Measurements from ENCODE around the gene PIGZ.
A peak's percentile ranks its signal among the peaks of the same experiment; 100 is the strongest.
"Not testable (repeated sequence)": the region's sequence is repeated elsewhere in the genome, so short reads cannot be mapped to it uniquely, and the experiment has no call there.

PIGZ gene

DNA sequence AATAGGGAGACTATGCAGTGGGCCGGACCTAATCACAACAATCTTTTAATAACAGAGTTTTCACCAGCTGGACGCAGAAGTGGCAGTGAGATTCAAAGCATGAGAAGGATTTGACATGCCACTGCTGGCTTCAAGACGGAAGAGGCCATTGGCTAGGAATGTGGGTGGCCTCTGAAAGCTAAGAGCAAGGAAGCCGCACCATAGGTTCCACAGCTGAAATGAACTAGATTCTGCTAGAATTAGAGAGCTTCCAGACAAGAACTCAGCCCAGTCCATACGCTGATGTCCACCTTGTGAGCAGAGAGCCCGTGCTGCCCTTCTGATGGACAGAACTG, 19.4 kb downstream of the PIGZ start:
- H3K27ac ChIP-seq (ENCODE audit: low read depth, low read length), result no peak overlapping the region
- no peaks in the 10 kb centered on the region for H3K4me1 ChIP-seq (ENCODE audit: control insufficient read depth in 1 of 2, insufficient read depth in 2 of 2, low read length in 2 of 2)
- H3K4me3 ChIP-seq (ENCODE audit: low read depth in 1 of 2, low read length in 2 of 2), result no peak overlapping the region
- no peak overlapping the region for H3K9ac ChIP-seq (ENCODE audit: low read depth in 1 of 2, low read length in 2 of 2)
- H3K27me3 ChIP-seq (ENCODE audit: control insufficient read depth in 1 of 2, insufficient read depth in 2 of 2, low read length in 2 of 2), result no peaks in the 10 kb centered on the region
- peaks cover 0 to 4% of the 10 kb centered on the region in 2 donors for H3K36me3 ChIP-seq (ENCODE audit: control insufficient read depth in 1 of 2, insufficient read depth in 2 of 2, low read length in 2 of 2)
- no peaks in the 10 kb centered on the region for H3K9me3 ChIP-seq (ENCODE audit: control insufficient read depth in 1 of 2, low read length in 2 of 2)

DNA sequence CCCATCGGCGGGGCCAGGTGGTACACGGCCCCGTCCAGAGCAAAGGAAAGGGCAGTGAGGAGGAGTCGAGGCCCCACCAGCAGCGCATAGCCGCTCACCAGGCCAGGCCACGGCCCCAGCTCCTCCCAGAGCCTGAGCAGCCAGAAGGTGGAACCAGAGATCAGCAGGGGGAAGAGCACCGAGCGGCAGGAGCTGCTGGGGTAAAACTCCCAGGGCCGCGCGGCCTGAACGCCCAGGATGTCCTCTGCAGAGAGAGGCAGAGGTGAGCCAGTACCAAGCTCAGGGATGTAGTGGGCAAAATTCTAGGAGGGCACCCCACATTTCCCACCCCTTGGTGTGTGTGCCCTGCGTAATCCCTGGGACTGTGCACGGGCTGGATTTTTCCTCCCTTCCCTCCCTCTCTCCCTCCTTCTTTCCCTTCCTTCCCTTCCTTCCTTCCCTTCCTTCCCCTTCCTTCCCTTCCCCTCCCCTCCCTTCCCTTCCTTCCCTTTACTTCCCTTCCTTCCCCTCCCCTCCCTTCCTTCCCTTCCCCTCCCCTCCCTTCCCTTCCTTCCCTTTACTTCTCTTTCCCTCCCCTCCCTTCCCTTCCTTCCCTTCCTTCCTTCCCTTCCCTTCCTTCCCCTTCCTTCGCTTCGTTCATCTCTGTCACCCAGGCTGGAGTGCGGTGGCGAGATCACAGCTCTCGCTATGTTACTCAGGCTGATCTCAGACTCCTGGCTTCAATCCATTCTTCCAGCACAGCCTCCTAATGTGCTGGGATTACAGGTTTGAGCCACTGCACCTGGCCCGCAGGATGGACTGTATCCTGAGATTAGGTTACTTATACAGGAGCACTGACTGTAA, 20.0 kb downstream of the PIGZ start:
- no peak overlapping the region for H3K9ac ChIP-seq (ENCODE audit: low read depth in 1 of 2, low read length in 2 of 2)
- peaks cover 0 to 4% of the 10 kb centered on the region in 2 donors for H3K36me3 ChIP-seq (ENCODE audit: control insufficient read depth in 1 of 2, insufficient read depth in 2 of 2, low read length in 2 of 2)
- no peaks in the 10 kb centered on the region for H3K9me3 ChIP-seq (ENCODE audit: control insufficient read depth in 1 of 2, low read length in 2 of 2)
- no peak overlapping the region for H3K27ac ChIP-seq (ENCODE audit: low read depth, low read length)
- H3K27me3 ChIP-seq (ENCODE audit: control insufficient read depth in 1 of 2, insufficient read depth in 2 of 2, low read length in 2 of 2), result no peaks in the 10 kb centered on the region
- no peak overlapping the region for H3K4me3 ChIP-seq (ENCODE audit: low read depth in 1 of 2, low read length in 2 of 2)
- peaks cover 2 to 4% of the 10 kb centered on the region in 2 donors for H3K4me1 ChIP-seq (ENCODE audit: control insufficient read depth in 1 of 2, insufficient read depth in 2 of 2, low read length in 2 of 2)

DNA sequence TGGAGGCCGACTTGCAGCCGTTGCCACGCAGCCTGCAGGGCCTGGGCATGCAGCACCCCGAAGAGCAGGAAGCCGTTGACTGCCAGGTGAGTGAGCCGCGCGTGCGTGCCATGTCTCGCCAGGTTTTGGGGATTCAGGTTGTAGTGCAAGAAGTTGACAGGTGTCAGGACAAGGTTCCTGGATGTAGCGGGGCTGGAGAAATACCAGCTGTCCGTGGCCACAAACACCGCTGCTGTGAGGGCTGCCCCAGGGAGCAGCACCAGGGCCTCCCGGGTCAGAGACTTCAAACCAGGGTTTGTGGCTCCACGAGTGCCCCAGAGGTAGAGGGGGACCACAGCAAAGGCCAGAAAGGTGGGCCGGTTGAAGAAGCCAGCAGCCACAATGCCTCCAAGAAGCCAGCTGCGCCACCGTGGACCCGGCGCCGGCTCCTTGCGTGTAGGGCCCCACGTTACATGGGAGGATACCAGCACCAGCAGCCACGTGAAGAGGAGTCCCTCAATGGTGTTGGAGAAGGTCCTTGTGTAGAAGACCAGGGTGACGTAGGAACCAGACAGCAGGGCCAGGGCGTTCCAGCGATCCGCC, 20.7 kb downstream of the PIGZ start:
- peaks cover 9 to 10% of the 10 kb centered on the region in 2 donors for H3K4me1 ChIP-seq (ENCODE audit: control insufficient read depth in 1 of 2, insufficient read depth in 2 of 2, low read length in 2 of 2)
- H3K9me3 ChIP-seq (ENCODE audit: control insufficient read depth in 1 of 2, low read length in 2 of 2), result no peaks in the 10 kb centered on the region
- peaks cover 0 to 4% of the 10 kb centered on the region in 2 donors for H3K36me3 ChIP-seq (ENCODE audit: control insufficient read depth in 1 of 2, insufficient read depth in 2 of 2, low read length in 2 of 2)
- H3K9ac ChIP-seq (ENCODE audit: low read depth in 1 of 2, low read length in 2 of 2), result no peak overlapping the region
- H3K4me3 ChIP-seq (ENCODE audit: low read depth in 1 of 2, low read length in 2 of 2), result no peak overlapping the region
- H3K27ac ChIP-seq (ENCODE audit: low read depth, low read length), result no peak overlapping the region
- H3K27me3 ChIP-seq (ENCODE audit: control insufficient read depth in 1 of 2, insufficient read depth in 2 of 2, low read length in 2 of 2), result no peaks in the 10 kb centered on the region

- no peaks in the 10 kb centered on the region for H3K9me3 ChIP-seq (ENCODE audit: control insufficient read depth in 1 of 2, low read length in 2 of 2)
- no peak overlapping the region for H3K9ac ChIP-seq (ENCODE audit: low read depth in 1 of 2, low read length in 2 of 2)
- no peaks in the 10 kb centered on the region for H3K27me3 ChIP-seq (ENCODE audit: control insufficient read depth in 1 of 2, insufficient read depth in 2 of 2, low read length in 2 of 2)
- peaks cover 10% of the 10 kb centered on the region in 2 donors for H3K4me1 ChIP-seq (ENCODE audit: control insufficient read depth in 1 of 2, insufficient read depth in 2 of 2, low read length in 2 of 2)
- H3K36me3 ChIP-seq (ENCODE audit: control insufficient read depth in 1 of 2, insufficient read depth in 2 of 2, low read length in 2 of 2), result peaks cover 0 to 4% of the 10 kb centered on the region in 2 donors
- H3K4me3 ChIP-seq (ENCODE audit: low read depth in 1 of 2, low read length in 2 of 2), result no peak overlapping the region
- no peak overlapping the region for H3K27ac ChIP-seq (ENCODE audit: low read depth, low read length)
Observed at GRCh38 chr3:196947136-196947859, 21.3 kb downstream of the PIGZ start.

GRCh38 chr3:196944037-196944790, 24.4 kb downstream of the PIGZ start:
- H3K36me3 ChIP-seq (ENCODE audit: control insufficient read depth in 1 of 2, insufficient read depth in 2 of 2, low read length in 2 of 2); H3K27me3 ChIP-seq (ENCODE audit: control insufficient read depth in 1 of 2, insufficient read depth in 2 of 2, low read length in 2 of 2); H3K9me3 ChIP-seq (ENCODE audit: control insufficient read depth in 1 of 2, low read length in 2 of 2); H3K9ac ChIP-seq (ENCODE audit: low read depth in 1 of 2, low read length in 2 of 2); H3K27ac ChIP-seq (ENCODE audit: low read depth, low read length): not testable (repeated sequence)
- Histone ChIP-seq H3K4me3 (ENCODE audit: low read depth in 1 of 2, low read length in 2 of 2) (peak overlapping the region in 1 of 2 donors; percentile 99), H3K4me1 (ENCODE audit: control insufficient read depth in 1 of 2, insufficient read depth in 2 of 2, low read length in 2 of 2) (peaks cover 16 to 20% of the 10 kb centered on the region in 2 donors)

- Histone ChIP-seq H3K27me3 (ENCODE audit: control insufficient read depth in 1 of 2, insufficient read depth in 2 of 2, low read length in 2 of 2) (no peaks in the 10 kb centered on the region), H3K4me3 (ENCODE audit: low read depth in 1 of 2, low read length in 2 of 2) (peak overlapping the region; percentile 99), H3K27ac (ENCODE audit: low read depth, low read length) (peak overlapping the region; percentile 68), H3K4me1 (ENCODE audit: control insufficient read depth in 1 of 2, insufficient read depth in 2 of 2, low read length in 2 of 2) (peaks cover 16 to 20% of the 10 kb centered on the region in 2 donors), H3K36me3 (ENCODE audit: control insufficient read depth in 1 of 2, insufficient read depth in 2 of 2, low read length in 2 of 2) (peaks cover 5 to 17% of the 10 kb centered on the region in 2 donors), H3K9me3 (ENCODE audit: control insufficient read depth in 1 of 2, low read length in 2 of 2) (no peaks in the 10 kb centered on the region), H3K9ac (ENCODE audit: low read depth in 1 of 2, low read length in 2 of 2) (peak overlapping the region; percentile 77 to 93)
Observed at GRCh38 chr3:196942915-196943277, 25.7 kb downstream of the PIGZ start.

GRCh38 chr3:196942226-196942914, 26.3 kb downstream of the PIGZ start, which contains the start of gene NCBP2:
TSS of gene NCBP2 (minus strand) at chr3:196942528. CDS start at chr3:196942503, 25 bp downstream.
- peak within 1 kb of the TSS; percentile 93 to 100 for H3K9ac ChIP-seq (ENCODE audit: low read depth in 1 of 2, low read length in 2 of 2)
- peak within 1 kb of the TSS; percentile 99 for H3K4me3 ChIP-seq (ENCODE audit: low read depth in 1 of 2, low read length in 2 of 2)
- H3K4me1 ChIP-seq (ENCODE audit: control insufficient read depth in 1 of 2, insufficient read depth in 2 of 2, low read length in 2 of 2), result peaks cover 16 to 20% of the 10 kb centered on the region in 2 donors
- peaks cover 10 to 22% of the 10 kb centered on the region in 2 donors for H3K36me3 ChIP-seq (ENCODE audit: control insufficient read depth in 1 of 2, insufficient read depth in 2 of 2, low read length in 2 of 2)
- H3K27ac ChIP-seq (ENCODE audit: low read depth, low read length), result peak within 1 kb of the TSS; percentile 89
- no peaks in the 10 kb centered on the region for H3K27me3 ChIP-seq (ENCODE audit: control insufficient read depth in 1 of 2, insufficient read depth in 2 of 2, low read length in 2 of 2)
- no peaks in the 10 kb centered on the region for H3K9me3 ChIP-seq (ENCODE audit: control insufficient read depth in 1 of 2, low read length in 2 of 2)

GRCh38 chr3:196941729-196942225, 26.9 kb downstream of the PIGZ start:
- H3K36me3 ChIP-seq (ENCODE audit: control insufficient read depth in 1 of 2, insufficient read depth in 2 of 2, low read length in 2 of 2), result peaks cover 16 to 28% of the 10 kb centered on the region in 2 donors
- no peaks in the 10 kb centered on the region for H3K9me3 ChIP-seq (ENCODE audit: control insufficient read depth in 1 of 2, low read length in 2 of 2)
- H3K4me3 ChIP-seq (ENCODE audit: low read depth in 1 of 2, low read length in 2 of 2), result peak overlapping the region; percentile 99
- peak overlapping the region; percentile 93 to 100 for H3K9ac ChIP-seq (ENCODE audit: low read depth in 1 of 2, low read length in 2 of 2)
- peaks cover 16 to 20% of the 10 kb centered on the region in 2 donors for H3K4me1 ChIP-seq (ENCODE audit: control insufficient read depth in 1 of 2, insufficient read depth in 2 of 2, low read length in 2 of 2)
- no peaks in the 10 kb centered on the region for H3K27me3 ChIP-seq (ENCODE audit: control insufficient read depth in 1 of 2, insufficient read depth in 2 of 2, low read length in 2 of 2)
- H3K27ac ChIP-seq (ENCODE audit: low read depth, low read length), result peak overlapping the region; percentile 89

- Histone ChIP-seq H3K4me3 (ENCODE audit: low read depth in 1 of 2, low read length in 2 of 2) (no peak overlapping the region), H3K27ac (ENCODE audit: low read depth, low read length) (no peak overlapping the region), H3K36me3 (ENCODE audit: control insufficient read depth in 1 of 2, insufficient read depth in 2 of 2, low read length in 2 of 2) (peaks cover 39 to 60% of the 10 kb centered on the region in 2 donors), H3K4me1 (ENCODE audit: control insufficient read depth in 1 of 2, insufficient read depth in 2 of 2, low read length in 2 of 2) (peaks cover 12 to 17% of the 10 kb centered on the region in 2 donors), H3K9me3 (ENCODE audit: control insufficient read depth in 1 of 2, low read length in 2 of 2) (no peaks in the 10 kb centered on the region), H3K27me3 (ENCODE audit: control insufficient read depth in 1 of 2, insufficient read depth in 2 of 2, low read length in 2 of 2) (no peaks in the 10 kb centered on the region), H3K9ac (ENCODE audit: low read depth in 1 of 2, low read length in 2 of 2) (no peak overlapping the region)
Observed at GRCh38 chr3:196938576-196938975, 30.1 kb downstream of the PIGZ start.

Measured in duodenal mucosa (tissue), 2 donors.